DOHH2 (cell line): Measurements from ENCODE around the gene PDE4C.

ENCODE experiments used
- CTCF ChIP-seq: fragments of 200-600 bp; sonication (generic); IDR thresholded peaks from one replicate; pipeline ENCODE4 v1.5.1; 2014; ENCODE audit warnings: antibody characterized with exemption, mild to moderate bottlenecking, low read depth, low read length; ENCODE audit not compliant: poor library complexity, severe bottlenecking
- EZH2phosphoT487 ChIP-seq: fragments of 200-600 bp; sonication (generic); IDR thresholded peaks from 2 replicates; pipeline ENCODE4 v1.6.1; 2017; ENCODE audit warnings: borderline replicate concordance, mild to moderate bottlenecking, antibody characterized with exemption, low read length, moderate library complexity, mixed read lengths

GRCh38 chr19:18232540-18233223 lies 6.4 kb upstream of the PDE4C start:
- TF ChIP-seq CTCF (no peak), EZH2phosphoT487 (no peak)
